DOHH2 (cell line): ENCODE results near the gene TCERG1L.

ENCODE experiments used
- H3F3A ChIP-seq: fragments of 200-600 bp; sonication (generic), shearing (Covaris generic); 2 replicates; pipeline ENCODE4 v1.6.0; 2016; ENCODE audit warnings: antibody characterized with exemption, mild to moderate bottlenecking; ENCODE audit not compliant: control insufficient read depth, insufficient read depth
- H3K27ac ChIP-seq: fragments of 200-600 bp; sonication (generic); 2 replicates; pipeline ENCODE4 v1.5.1; 2014; ENCODE audit warnings: low read depth, mild to moderate bottlenecking, low read length, moderate library complexity
- H3K27me3 ChIP-seq: fragments of 200-600 bp; sonication (generic); 2 replicates; pipeline ENCODE4 v1.6.1; 2014; ENCODE audit warnings: mild to moderate bottlenecking, low read length, mixed read lengths; ENCODE audit not compliant: control insufficient read depth
- H3K36me3 ChIP-seq: fragments of 200-600 bp; sonication (generic); 2 replicates; pipeline ENCODE4 v1.6.1; 2014; ENCODE audit warnings: mild to moderate bottlenecking, low read length, moderate library complexity, mixed read lengths; ENCODE audit not compliant: control insufficient read depth
- H3K4me1 ChIP-seq: fragments of 200-600 bp; sonication (generic); 2 replicates; pipeline ENCODE4 v1.6.1; 2014; ENCODE audit warnings: mild to moderate bottlenecking, low read length, mixed read lengths; ENCODE audit not compliant: control insufficient read depth
- H3K4me2 ChIP-seq: fragments of 200-600 bp; sonication (generic); 2 replicates; pipeline ENCODE4 v1.6.0; 2014; ENCODE audit warnings: mild to moderate bottlenecking, low read length, moderate library complexity
- H3K4me3 ChIP-seq: fragments of 200-600 bp; sonication (generic); 2 replicates; pipeline ENCODE4 v1.5.1; 2014; ENCODE audit warnings: mild to moderate bottlenecking, low read length, mixed read lengths
- H3K79me2 ChIP-seq: fragments of 200-600 bp; sonication (generic); 2 replicates; pipeline ENCODE4 v1.6.1; 2014; ENCODE audit warnings: mild to moderate bottlenecking, low read length, mixed read lengths; ENCODE audit not compliant: control insufficient read depth
- H3K9me2 ChIP-seq: fragments of 200-600 bp; sonication (generic); replicated peaks from 2 replicates; pipeline ENCODE4 v1.6.1; 2014; ENCODE audit warnings: mild to moderate bottlenecking, low read length, mixed read lengths; ENCODE audit not compliant: control insufficient read depth
- H3K9me3 ChIP-seq: fragments of 200-600 bp; sonication (generic); 2 replicates; pipeline ENCODE4 v1.6.1; 2014; ENCODE audit warnings: antibody characterized with exemption, low read length, mixed read lengths; ENCODE audit not compliant: control insufficient read depth, insufficient read depth
- H4K20me1 ChIP-seq: fragments of 200-600 bp; sonication (generic); 2 replicates; pipeline ENCODE4 v1.6.0; 2014; ENCODE audit warnings: low read depth, mild to moderate bottlenecking, antibody characterized with exemption, low read length, moderate library complexity; ENCODE audit not compliant: control insufficient read depth, insufficient read depth
- CTCF ChIP-seq: fragments of 200-600 bp; sonication (generic); IDR thresholded peaks from one replicate; pipeline ENCODE4 v1.5.1; 2014; ENCODE audit warnings: antibody characterized with exemption, mild to moderate bottlenecking, low read depth, low read length; ENCODE audit not compliant: poor library complexity, severe bottlenecking
- EZH2phosphoT487 ChIP-seq: fragments of 200-600 bp; sonication (generic); IDR thresholded peaks from 2 replicates; pipeline ENCODE4 v1.6.1; 2017; ENCODE audit warnings: borderline replicate concordance, mild to moderate bottlenecking, antibody characterized with exemption, low read length, moderate library complexity, mixed read lengths

Gene TCERG1L

GRCh38 chr10:131215776-131216175, 95.7 kb downstream of the TCERG1L start:
- Histone ChIP-seq H4K20me1 (no peaks in the 10 kb centered on the region), H3K9me2 (no peaks in the 10 kb centered on the region), H3K4me2 (no peak overlapping the region), H3K36me3 (no peaks in the 10 kb centered on the region), H3K27ac (no peak overlapping the region), H3K4me3 (no peak overlapping the region), H3F3A (no peaks in the 10 kb centered on the region), H3K9me3 (no peaks in the 10 kb centered on the region; the same call in 1 of the 2 replicates), H3K4me1 (no peaks in the 10 kb centered on the region), H3K79me2 (no peaks in the 10 kb centered on the region), H3K27me3 (no peaks in the 10 kb centered on the region)
- TF ChIP-seq CTCF (no peak), EZH2phosphoT487 (no peak)

GRCh38 chr10:131214521-131215244, 96.8 kb downstream of the TCERG1L start:
- Histone ChIP-seq H3F3A (no peaks in the 10 kb centered on the region), H3K27me3 (no peaks in the 10 kb centered on the region), H3K9me3 (no peaks in the 10 kb centered on the region; the same call in 1 of the 2 replicates), H4K20me1 (no peaks in the 10 kb centered on the region), H3K9me2 (no peaks in the 10 kb centered on the region), H3K4me3 (no peak overlapping the region), H3K27ac (no peak overlapping the region), H3K4me2 (no peak overlapping the region), H3K36me3 (no peaks in the 10 kb centered on the region), H3K4me1 (no peaks in the 10 kb centered on the region), H3K79me2 (no peaks in the 10 kb centered on the region)
- TF ChIP-seq CTCF: no peak
- no peak for TF ChIP-seq EZH2phosphoT487

- no peaks in the 10 kb centered on the region for H3K79me2 ChIP-seq
- no peaks in the 10 kb centered on the region for H3K27me3 ChIP-seq
- no peaks in the 10 kb centered on the region for H3K9me2 ChIP-seq
- H3K4me2 ChIP-seq: no peak overlapping the region
- no peaks in the 10 kb centered on the region for H3F3A ChIP-seq
- no peaks in the 10 kb centered on the region for H3K9me3 ChIP-seq
- no peak overlapping the region for H3K27ac ChIP-seq
- H3K4me1 ChIP-seq: no peaks in the 10 kb centered on the region
- TF ChIP-seq CTCF (no peak), EZH2phosphoT487 (no peak)
- no peak overlapping the region for H3K4me3 ChIP-seq
- no peaks in the 10 kb centered on the region for H4K20me1 ChIP-seq
- no peaks in the 10 kb centered on the region for H3K36me3 ChIP-seq
Measured at GRCh38 chr10:131213741-131214505, 97.6 kb downstream of the TCERG1L start.
